NT2/D1 (cell line): ENCODE results near the gene SURF2.
"Not testable (repeated sequence)": the region's sequence is repeated elsewhere in the genome, so short reads cannot be mapped to it uniquely, and the experiment has no call there.

ENCODE experiments used
- DNase-seq: peaks from one replicate; pipeline ENCODE4 v3.0.0-alpha.2; 2011; ENCODE audit warnings: low read depth, low spot score
- H3K27me3 ChIP-seq: 2 replicates; pipeline ENCODE4 v1.6.0; 2011; ENCODE audit warnings: mild to moderate bottlenecking; ENCODE audit not compliant: insufficient read length, insufficient read depth
- H3K36me3 ChIP-seq: 2 replicates; pipeline ENCODE4 v1.6.1; 2011; ENCODE audit warnings: mild to moderate bottlenecking, low read length, mixed read lengths; ENCODE audit not compliant: insufficient read depth, insufficient read length
- H3K4me1 ChIP-seq: 2 replicates; pipeline ENCODE4 v1.5.1; 2011; ENCODE audit not compliant: insufficient read depth, insufficient read length
- H3K4me3 ChIP-seq: 2 replicates; pipeline ENCODE4 v1.5.1; 2011; ENCODE audit warnings: low read depth; ENCODE audit not compliant: insufficient read length
- H3K9ac ChIP-seq: 2 replicates; pipeline ENCODE4 v1.6.0; 2011; ENCODE audit warnings: low read depth; ENCODE audit not compliant: insufficient read length
- H3K9me3 ChIP-seq: 2 replicates; pipeline ENCODE4 v1.5.1; 2011; ENCODE audit warnings: mild to moderate bottlenecking, low read length; ENCODE audit not compliant: insufficient read depth
- SUZ12 ChIP-seq: IDR thresholded peaks from 2 replicates; pipeline ENCODE4 v1.6.1; 2011; ENCODE audit not compliant: insufficient read length, insufficient read depth; ENCODE audit errors: extremely low read depth
- YY1 ChIP-seq: IDR thresholded peaks from 2 replicates; pipeline ENCODE4 v1.6.1; 2011; ENCODE audit not compliant: insufficient read length, insufficient read depth
- ZNF274 ChIP-seq: IDR thresholded peaks from 2 replicates; pipeline ENCODE4 v1.6.1; 2011; ENCODE audit warnings: mild to moderate bottlenecking, low read depth, low read length

The SURF2 gene

GRCh38 chr9:133375116-133375723 is 18.9 kb downstream of the SURF2 start:
- TF ChIP-seq YY1 (no peak), SUZ12 (no peak), ZNF274 (no peak)
- DNase-seq, result no peak
- Histone ChIP-seq H3K36me3 (peaks cover 40% of the 10 kb centered on the region), H3K9me3 (no peaks in the 10 kb centered on the region), H3K4me1 (peaks cover 21% of the 10 kb centered on the region), H3K27me3 (no peaks in the 10 kb centered on the region), H3K9ac (peak overlapping the region; percentile 96), H3K4me3 (peak overlapping the region; percentile 92)

- Histone ChIP-seq H3K4me3 (peak within 1 kb of the TSS; percentile 92), H3K4me1 (peaks cover 21% of the 10 kb centered on the region), H3K9me3 (no peaks in the 10 kb centered on the region), H3K9ac (peak within 1 kb of the TSS; percentile 96), H3K36me3 (peaks cover 32% of the 10 kb centered on the region), H3K27me3 (no peaks in the 10 kb centered on the region)
- DNase-seq, result peak; percentile 95
- TF ChIP-seq SUZ12 (no peak), YY1 (no peak), ZNF274 (no peak)
Observed at GRCh38 chr9:133375724-133376654, 19.6 kb downstream of the SURF2 start, which contains the start of the genes STKLD1 and SURF4. STKLD1 (plus strand) TSS chr9:133376366; CDS start chr9:133376474, 108 bp downstream. SURF4 (minus strand) TSS chr9:133376060; CDS start chr9:133375969, 91 bp downstream.

- H3K4me1 ChIP-seq, result peaks cover 21% of the 10 kb centered on the region
- peak overlapping the region; percentile 76 for H3K4me3 ChIP-seq
- not testable (repeated sequence) for H3K9me3 ChIP-seq, H3K27me3 ChIP-seq, DNase-seq
- H3K36me3 ChIP-seq, result peaks cover 19% of the 10 kb centered on the region
- peak overlapping the region; percentile 83 for H3K9ac ChIP-seq
Observed at GRCh38 chr9:133377280-133377679, 20.9 kb downstream of the SURF2 start.

GRCh38 chr9:133377721-133378216 is 21.4 kb downstream of the SURF2 start:
- peaks cover 15% of the 10 kb centered on the region for H3K36me3 ChIP-seq
- no peak overlapping the region for H3K4me3 ChIP-seq
- TF ChIP-seq SUZ12 (no peak), ZNF274 (no peak), YY1 (no peak)
- no peak for DNase-seq
- peaks cover 18% of the 10 kb centered on the region for H3K4me1 ChIP-seq
- no peaks in the 10 kb centered on the region for H3K9me3 ChIP-seq
- H3K27me3 ChIP-seq, result no peaks in the 10 kb centered on the region
- H3K9ac ChIP-seq, result no peak overlapping the region

- Histone ChIP-seq H3K9me3 (no peaks in the 10 kb centered on the region), H3K4me3 (no peak overlapping the region), H3K36me3 (peaks cover 7% of the 10 kb centered on the region), H3K9ac (no peak overlapping the region), H3K27me3 (no peaks in the 10 kb centered on the region), H3K4me1 (peaks cover 18% of the 10 kb centered on the region)
- DNase-seq, result no peak
- TF ChIP-seq ZNF274 (no peak), YY1 (no peak), SUZ12 (no peak)
Observed at GRCh38 chr9:133378408-133378962, 22.1 kb downstream of the SURF2 start.

- peaks cover 3% of the 10 kb centered on the region for H3K36me3 ChIP-seq
- TF ChIP-seq ZNF274 (no peak), SUZ12 (no peak), YY1 (no peak)
- no peaks in the 10 kb centered on the region for H3K9me3 ChIP-seq
- H3K9ac ChIP-seq, result no peak overlapping the region
- DNase-seq, result no peak
- H3K4me3 ChIP-seq, result no peak overlapping the region
- no peaks in the 10 kb centered on the region for H3K27me3 ChIP-seq
- peaks cover 18% of the 10 kb centered on the region for H3K4me1 ChIP-seq
Observed at GRCh38 chr9:133379153-133380086, 23.1 kb downstream of the SURF2 start.
